Peyer's patch (tissue), 4 donors: ENCODE measurements around the gene COL6A1. TPM values are rescaled to one million over a fixed set of nuclear protein-coding genes. Genes with fewer than 3 reads are reported as not detected.
"Not testable (repeated sequence)": the region's sequence is repeated elsewhere in the genome, so short reads cannot be mapped to it uniquely, and the experiment has no call there.

Source experiments
- DNase-seq, 3 donors: peaks; one replicate each; pipeline ENCODE4 v3.0.0-alpha.2; 2017 to 2019
- H3K27ac ChIP-seq, 4 donors: fragments of 200-600 bp; sonication (generic); one replicate each; pipeline ENCODE4 v1.5.1; 2016 to 2019
- H3K27me3 ChIP-seq, 2 donors: fragments of 200-600 bp; sonication (generic); one replicate each; pipeline ENCODE4 v1.5.1; 2019
- H3K36me3 ChIP-seq, 3 donors: fragments of 200-600 bp; sonication (generic); one replicate each; pipeline ENCODE4 v1.5.1; 2016 to 2019
- H3K4me1 ChIP-seq, 4 donors: fragments of 200-600 bp; sonication (generic); one replicate each; pipeline ENCODE4 v1.5.1; 2016 to 2019
- H3K4me3 ChIP-seq, 4 donors: fragments of 200-600 bp; sonication (generic); 1 replicate in 3 of 4; 2 replicates in 1 of 4; pipeline ENCODE4 v1.5.1; 2016 to 2019; ENCODE audit warnings: mild to moderate bottlenecking in 1 of 4
- H3K9me3 ChIP-seq, 4 donors: fragments of 200-600 bp; sonication (generic); one replicate each; pipeline ENCODE4 v1.5.1; 2016 to 2019; ENCODE audit warnings: mild to moderate bottlenecking in 1 of 4
- CTCF ChIP-seq, 6 experiments: fragments of 450-650 bp in 4 of 6; fragments of 200-600 bp in 2 of 6; sonication (generic) in 1 of 6; IDR thresholded peaks; one replicate each; pipeline ENCODE4 v1.5.1; 2017 to 2019; ENCODE audit warnings: antibody characterized with exemption in 6 of 6, mild to moderate bottlenecking in 3 of 6, moderate library complexity in 1 of 6
- POLR2A ChIP-seq, 2 donors: fragments of 450-650 bp; IDR thresholded peaks; one replicate each; pipeline ENCODE4 v1.5.1; 2017; ENCODE audit warnings: antibody characterized with exemption in 2 of 2, mild to moderate bottlenecking in 2 of 2, moderate library complexity in 2 of 2
- total RNA-seq, 4 donors: library from RNA; depleted of rRNA; stranded (reverse); fragments of >200 nt; gene quantifications; one replicate each; pipeline ENCODE4 v1.1.0, GENCODE V29; 2016

The COL6A1 gene
- total RNA-seq, 4 donors from 2014 or later, result 37.7 to 458 (median 161) TPM

GRCh38 chr21:45974073-45975019, 7.2 kb upstream of the COL6A1 start:
- Histone ChIP-seq H3K4me1 (peaks cover 3 to 54% (median 21%) of the 10 kb centered on the region in 4 donors), H3K9me3 (no peaks in the 10 kb centered on the region), H3K27ac (peak overlapping the region; percentile 75 to 95 (median 82)), H3K36me3 (no peaks in the 10 kb centered on the region), H3K27me3 (peaks cover 0 to 9% of the 10 kb centered on the region in 2 donors), H3K4me3 (peak overlapping the region; percentile 51 to 56 (median 54))
- DNase-seq, result peak in 2 of 3 donors; percentile 49 to 56
- TF ChIP-seq CTCF (IDR thresholded peaks at IDR 0.05) (no peak), POLR2A (IDR thresholded peaks at IDR 0.05) (no peak)

- Histone ChIP-seq H3K4me1 (peaks cover 3 to 54% (median 21%) of the 10 kb centered on the region in 4 donors), H3K27ac (peak overlapping the region; percentile 75 to 95 (median 82)), H3K9me3 (no peaks in the 10 kb centered on the region), H3K36me3 (no peaks in the 10 kb centered on the region), H3K4me3 (peak overlapping the region in 3 of 4 donors; percentile 54 to 56 (median 55)), H3K27me3 (peaks cover 0 to 9% of the 10 kb centered on the region in 2 donors)
- TF ChIP-seq POLR2A (IDR thresholded peaks at IDR 0.05) (no peak), CTCF (IDR thresholded peaks at IDR 0.05) (peak in 1 of 6 experiments; percentile 2)
- peak in 2 of 3 donors; percentile 54 to 63 for DNase-seq
These were observed 6.4 kb upstream of the COL6A1 start for GRCh38 chr21:45975020-45975666.

- DNase-seq, H3K36me3 ChIP-seq, H3K4me3 ChIP-seq, H3K9me3 ChIP-seq, H3K27me3 ChIP-seq: not testable (repeated sequence)
- Histone ChIP-seq H3K4me1 (peaks cover 3 to 48% (median 23%) of the 10 kb centered on the region in 4 donors), H3K27ac (peak overlapping the region in 3 of 4 donors; percentile 78 to 95 (median 86))
These were observed 5.7 kb upstream of the COL6A1 start for GRCh38 chr21:45975667-45976409.

DNA sequence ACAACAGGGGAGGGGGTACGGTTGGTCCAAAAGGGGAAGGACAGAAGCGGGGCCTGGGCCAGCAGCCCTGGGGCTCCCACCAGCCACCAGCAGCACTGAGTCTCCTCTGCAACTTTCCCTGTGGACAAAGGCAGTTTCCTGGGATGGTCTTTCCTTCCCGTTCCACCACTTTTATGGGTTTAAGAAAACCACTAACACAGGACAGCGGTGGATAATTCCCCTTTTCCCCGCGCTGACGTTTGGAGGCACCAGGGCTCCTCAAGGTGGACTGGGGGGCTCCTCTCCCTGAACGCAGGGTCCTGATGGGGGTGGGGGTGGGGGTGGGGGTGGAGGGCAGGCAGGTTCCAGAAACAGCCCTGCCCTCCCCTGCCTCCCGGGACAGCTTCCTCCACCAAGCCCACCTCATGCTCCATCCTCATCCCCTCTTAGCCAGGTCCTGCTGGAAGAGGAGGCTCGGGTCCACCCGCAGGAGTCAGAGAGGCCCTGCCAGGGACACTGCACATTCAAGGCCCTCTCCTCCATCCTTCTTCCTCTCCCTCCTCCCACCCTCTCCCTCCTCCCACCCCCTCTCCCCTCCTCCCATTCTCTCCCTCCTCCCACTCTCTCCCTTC, 4.8 kb upstream of the COL6A1 start:
- Histone ChIP-seq H3K4me1 (peaks cover 3 to 45% (median 24%) of the 10 kb centered on the region in 4 donors), H3K27ac (peak overlapping the region in 3 of 4 donors; percentile 57 to 77 (median 72)), H3K4me3 (no peak overlapping the region), H3K27me3 (peaks cover 0 to 9% of the 10 kb centered on the region in 2 donors), H3K9me3 (no peaks in the 10 kb centered on the region), H3K36me3 (no peaks in the 10 kb centered on the region)
- TF ChIP-seq POLR2A (IDR thresholded peaks at IDR 0.05) (no peak), CTCF (IDR thresholded peaks at IDR 0.05) (no peak)
- DNase-seq, result no peak

- H3K4me1 ChIP-seq, result peaks cover 3 to 46% (median 25%) of the 10 kb centered on the region in 4 donors
- H3K36me3 ChIP-seq, result no peaks in the 10 kb centered on the region
- peak in 2 of 3 donors; percentile 45 to 47 for DNase-seq
- no peak for TF ChIP-seq CTCF (IDR thresholded peaks at IDR 0.05)
- no peak for TF ChIP-seq POLR2A (IDR thresholded peaks at IDR 0.05)
- no peak overlapping the region for H3K4me3 ChIP-seq
- H3K27ac ChIP-seq, result peak overlapping the region; percentile 43 to 77 (median 64)
- no peaks in the 10 kb centered on the region for H3K9me3 ChIP-seq
- peaks cover 0 to 6% of the 10 kb centered on the region in 2 donors for H3K27me3 ChIP-seq
These were observed 4.2 kb upstream of the COL6A1 start for GRCh38 chr21:45977396-45977795.
